DND-41 (cell line): ENCODE data around the gene GNG4.
A peak's percentile ranks its signal among the peaks of the same experiment; 100 is the strongest.

Source experiments
- ATAC-seq: fragments of 200-7000 bp; cut with Tn5 transposase; 3 replicates; pipeline ENCODE4 v1.9.1; 2021; ENCODE audit warnings: low read depth; ENCODE audit not compliant: insufficient read depth
- DNase-seq: peaks from one replicate; pipeline ENCODE4 v3.0.0-alpha.2; 2020
- H2AFZ ChIP-seq: 2 replicates; pipeline ENCODE4 v1.6.0; 2012; ENCODE audit warnings: low read depth, low read length
- H3K27ac ChIP-seq: 2 replicates; pipeline ENCODE4 v1.5.1; 2012; ENCODE audit warnings: low read length, inconsistent platforms
- H3K27me3 ChIP-seq: fragments of 200-600 bp; sonication (generic); 2 replicates; pipeline ENCODE4 v1.6.0; 2012; ENCODE audit warnings: low read length, mild to moderate bottlenecking, inconsistent platforms; ENCODE audit not compliant: insufficient read depth, poor library complexity
- H3K36me3 ChIP-seq: 2 replicates; pipeline ENCODE4 v1.5.1; 2012; ENCODE audit warnings: low read length, inconsistent platforms; ENCODE audit not compliant: insufficient read depth
- H3K4me1 ChIP-seq: 2 replicates; pipeline ENCODE4 v1.5.1; 2012; ENCODE audit warnings: mild to moderate bottlenecking, low read length; ENCODE audit not compliant: insufficient read depth
- H3K4me2 ChIP-seq: 2 replicates; pipeline ENCODE4 v1.6.0; 2012; ENCODE audit warnings: mild to moderate bottlenecking, moderate library complexity, low read length, inconsistent platforms; ENCODE audit not compliant: insufficient read depth
- H3K4me3 ChIP-seq, 2 experiments: fragments of 200-600 bp in 1 of 2; shearing (Covaris generic) in 1 of 2; 2 replicates each; pipeline ENCODE4 v1.5.1; 2012 to 2016; ENCODE audit warnings: inconsistent platforms in 2 of 2, low read length in 2 of 2, mild to moderate bottlenecking in 2 of 2, low read depth in 1 of 2, moderate library complexity in 1 of 2
- H3K79me2 ChIP-seq: 2 replicates; pipeline ENCODE4 v1.6.0; 2012; ENCODE audit warnings: low read length, inconsistent platforms; ENCODE audit not compliant: insufficient read depth
- H3K9ac ChIP-seq: 2 replicates; pipeline ENCODE4 v1.6.0; 2012; ENCODE audit warnings: low read depth, mild to moderate bottlenecking, inconsistent platforms, low read length, moderate library complexity
- H3K9me3 ChIP-seq: 2 replicates; pipeline ENCODE4 v1.5.1; 2012; ENCODE audit warnings: low read length, moderate library complexity, mild to moderate bottlenecking, inconsistent platforms; ENCODE audit not compliant: insufficient read depth, severe bottlenecking
- H4K20me1 ChIP-seq: 2 replicates; pipeline ENCODE4 v1.6.0; 2012; ENCODE audit warnings: low read length; ENCODE audit not compliant: insufficient read depth
- CTCF ChIP-seq: IDR thresholded peaks from 2 replicates; pipeline ENCODE4 v1.5.1; 2012; ENCODE audit warnings: borderline replicate concordance, low read length, moderate library complexity, mild to moderate bottlenecking; ENCODE audit not compliant: poor library complexity, severe bottlenecking; ENCODE audit errors: extremely low read depth
- EZH2 ChIP-seq: IDR thresholded peaks from 3 replicates; pipeline ENCODE4 v1.6.1; 2012; ENCODE audit warnings: borderline replicate concordance, low read depth, mild to moderate bottlenecking, moderate library complexity, low read length, inconsistent platforms; ENCODE audit not compliant: severe bottlenecking

GNG4 gene

GRCh38 chr1:235510823-235511222, 138.8 kb downstream of the GNG4 start:
- Histone ChIP-seq H2AFZ (no peak overlapping the region), H3K36me3 (no peaks in the 10 kb centered on the region), H3K27ac (no peak overlapping the region), H3K27me3 (no peaks in the 10 kb centered on the region), H3K4me1 (peaks cover 6% of the 10 kb centered on the region; the same call in 1 of the 2 replicates), H3K9ac (no peak overlapping the region), H4K20me1 (no peaks in the 10 kb centered on the region), H3K4me3 (no peak overlapping the region), H3K79me2 (no peaks in the 10 kb centered on the region), H3K4me2 (no peak overlapping the region), H3K9me3 (no peaks in the 10 kb centered on the region)
- no peak for TF ChIP-seq CTCF
- no peak for TF ChIP-seq EZH2
- ATAC-seq (no peak), DNase-seq (no peak)

GRCh38 chr1:235507623-235508022, 142.0 kb downstream of the GNG4 start:
- H3K36me3 ChIP-seq = no peaks in the 10 kb centered on the region; the same call in 1 of the 2 replicates
- H3K27me3 ChIP-seq = no peaks in the 10 kb centered on the region
- peaks cover 19% of the 10 kb centered on the region for H3K4me1 ChIP-seq
- H3K4me2 ChIP-seq = no peak overlapping the region
- no peak for ATAC-seq
- peaks cover 18% of the 10 kb centered on the region for H3K79me2 ChIP-seq
- TF ChIP-seq EZH2 = no peak
- no peak for TF ChIP-seq CTCF
- H4K20me1 ChIP-seq = no peaks in the 10 kb centered on the region
- no peak for DNase-seq
- H3K4me3 ChIP-seq = no peak overlapping the region
- no peak overlapping the region for H3K27ac ChIP-seq
- H3K9me3 ChIP-seq = no peaks in the 10 kb centered on the region
- H3K9ac ChIP-seq = no peak overlapping the region
- no peak overlapping the region for H2AFZ ChIP-seq

- DNase-seq = peak; percentile 99
- peak overlapping the region; percentile 93 for H2AFZ ChIP-seq
- H3K9me3 ChIP-seq = no peaks in the 10 kb centered on the region
- no peaks in the 10 kb centered on the region; the same call in 1 of the 2 replicates for H3K36me3 ChIP-seq
- H3K4me1 ChIP-seq = peaks cover 26% of the 10 kb centered on the region
- peak overlapping the region; percentile 81 for H3K9ac ChIP-seq
- peak overlapping the region; percentile 99 for H3K4me2 ChIP-seq
- H3K27ac ChIP-seq = peak overlapping the region; percentile 90
- no peaks in the 10 kb centered on the region for H3K27me3 ChIP-seq
- TF ChIP-seq EZH2 (no peak), CTCF (peak; percentile 90)
- peak; percentile 82 for ATAC-seq
- peaks cover 2% of the 10 kb centered on the region; the same call in 1 of the 2 replicates for H4K20me1 ChIP-seq
- H3K4me3 ChIP-seq = peak overlapping the region; percentile 70 to 96
- H3K79me2 ChIP-seq = peaks cover 47% of the 10 kb centered on the region
Observed at GRCh38 chr1:235504494-235505222, 144.9 kb downstream of the GNG4 start.
